Keratinocyte (primary cell): ENCODE measurements around the gene IGFL2. TPM values are rescaled to one million over a fixed set of nuclear protein-coding genes. Genes with fewer than 3 reads are reported as not detected.

ENCODE experiments used
- DNase-seq: peaks from one replicate; pipeline ENCODE4 v3.0.0-alpha.2; 2011; ENCODE audit warnings: low read depth, missing footprints, low spot score
- FAIRE-seq: peaks from 2 replicates; lab custom pipeline; 2011; peaks lifted over from hg19 to GRCh38; lab: Jason Lieb, UNC
- H2AFZ ChIP-seq: 2 replicates; pipeline ENCODE4 v1.6.0; 2012; ENCODE audit warnings: low read length, control low read depth, inconsistent platforms; ENCODE audit not compliant: control insufficient read depth
- H3K27ac ChIP-seq: 2 replicates; pipeline ENCODE4 v1.5.1; 2011; ENCODE audit warnings: low read length; ENCODE audit not compliant: control insufficient read depth, insufficient read depth
- H3K27me3 ChIP-seq: 3 replicates; pipeline ENCODE4 v1.6.0; 2011; ENCODE audit warnings: low read length; ENCODE audit not compliant: control insufficient read depth, insufficient read depth; ENCODE audit errors: extremely low read depth
- H3K36me3 ChIP-seq, 2 experiments: 2 replicates in 1 of 2; 3 replicates in 1 of 2; pipeline ENCODE4 v1.5.1; 2011; ENCODE audit warnings: low read length in 2 of 2, mild to moderate bottlenecking in 1 of 2; ENCODE audit not compliant: control insufficient read depth in 2 of 2, insufficient read depth in 2 of 2; ENCODE audit errors: extremely low read depth in 1 of 2
- H3K4me1 ChIP-seq: 3 replicates; pipeline ENCODE4 v1.5.1; 2011; ENCODE audit warnings: low read length; ENCODE audit not compliant: control insufficient read depth, insufficient read depth; ENCODE audit errors: extremely low read depth
- H3K4me2 ChIP-seq: 3 replicates; pipeline ENCODE4 v1.6.0; 2011; ENCODE audit warnings: low read depth, low read length; ENCODE audit not compliant: control insufficient read depth, insufficient read depth; ENCODE audit errors: extremely low read depth
- H3K4me3 ChIP-seq, 3 experiments: fragments of 200-600 bp in 1 of 3; sonication (generic) in 1 of 3; 2 replicates in 2 of 3; 3 replicates in 1 of 3; pipeline ENCODE4 v1.5.1; 2011 to 2016; ENCODE audit warnings: low read length in 3 of 3, mild to moderate bottlenecking in 3 of 3, control low read depth in 2 of 3, inconsistent platforms in 1 of 3, low read depth in 1 of 3, mixed read lengths in 1 of 3, mixed run types in 1 of 3, moderate library complexity in 1 of 3; ENCODE audit not compliant: control insufficient read depth in 2 of 3, insufficient read depth in 2 of 3; ENCODE audit errors: extremely low read depth in 1 of 3
- H3K79me2 ChIP-seq: 2 replicates; pipeline ENCODE4 v1.6.0; 2012; ENCODE audit warnings: low read length; ENCODE audit not compliant: control insufficient read depth, insufficient read depth
- H3K9ac ChIP-seq: 3 replicates; pipeline ENCODE4 v1.6.0; 2011; ENCODE audit warnings: low read length; ENCODE audit not compliant: control insufficient read depth, insufficient read depth; ENCODE audit errors: extremely low read depth
- H3K9me1 ChIP-seq: 3 replicates; pipeline ENCODE4 v1.6.0; 2011; ENCODE audit warnings: low read length; ENCODE audit not compliant: control insufficient read depth, insufficient read depth; ENCODE audit errors: extremely low read depth
- H3K9me3 ChIP-seq: 2 replicates; pipeline ENCODE4 v1.5.1; 2012; ENCODE audit warnings: low read depth, low read length; ENCODE audit not compliant: control insufficient read depth
- H4K20me1 ChIP-seq: 3 replicates; pipeline ENCODE4 v1.6.0; 2011; ENCODE audit warnings: low read length; ENCODE audit not compliant: control insufficient read depth, insufficient read depth; ENCODE audit errors: extremely low read depth
- CTCF ChIP-seq, 3 experiments: IDR thresholded peaks in 1 of 3; conservative IDR thresholded peaks in 1 of 3; optimal IDR thresholded peaks in 1 of 3; 2 replicates in 2 of 3; 3 replicates in 1 of 3; pipeline versions ENCODE3 to v1.5.1; 2011; ENCODE audit warnings: low read length in 3 of 3, mild to moderate bottlenecking in 3 of 3, moderate library complexity in 2 of 3, control low read depth in 1 of 3, inconsistent platforms in 1 of 3; ENCODE audit not compliant: insufficient read depth in 2 of 3; ENCODE audit errors: extremely low read depth in 1 of 3
- EZH2 ChIP-seq: IDR thresholded peaks from one replicate; pipeline ENCODE4 v1.6.1; 2012; ENCODE audit warnings: inconsistent platforms, mild to moderate bottlenecking, low read length, moderate library complexity
- dilution Hi-C: fragments of 300-500 bp; cut with MboI; formaldehyde crosslinking; loops from one replicate; pipeline ENCODE4 v1.7.0; 2020; ENCODE audit warnings: low sequenced_read_pairs; ENCODE audit not compliant: extremely low pct_ligation_motif_present
- polyA plus RNA-seq, 5 experiments: library from polyadenylated mRNA; depleted of rRNA in 3 of 5; stranded (reverse) in 3 of 5; stranded (forward) in 1 of 5; unstranded in 1 of 5; fragments of >200 nt; gene quantifications; 1 replicate in 1 of 5; 2 replicates in 3 of 5; 3 replicates in 1 of 5; pipeline versions ENCODE4 v1.2.1 to v1.2.3, GENCODE V29; 2011 to 2012; ENCODE audit warnings: missing spikeins in 2 of 5, low read depth in 1 of 5, low replicate concordance in 1 of 5

IGFL2 gene
- polyA plus RNA-seq, 1 donor (not counting 4 experiments of a cell fraction or from before 2014, with no cell fraction given): 7.1 TPM

- Histone ChIP-seq H3K9ac (no peak overlapping the region), H3K4me2 (no peak overlapping the region), H3K79me2 (no peaks in the 10 kb centered on the region), H2AFZ (no peak overlapping the region), H3K9me1 (no peaks in the 10 kb centered on the region), H3K9me3 (no peaks in the 10 kb centered on the region), H4K20me1 (no peaks in the 10 kb centered on the region), H3K27me3 (no peaks in the 10 kb centered on the region), H3K36me3 (peaks cover 0 to 1% of the 10 kb centered on the region in 2 experiments), H3K27ac (no peak overlapping the region), H3K4me3 (no peak overlapping the region), H3K4me1 (peaks cover 53% of the 10 kb centered on the region)
- dilution Hi-C loops: no loop called here
- TF ChIP-seq EZH2: no peak
- no peak for TF ChIP-seq CTCF (optimal IDR thresholded peaks at IDR 0.05 in 1 of 3, IDR thresholded peaks at IDR 0.05 in 1 of 3, conservative IDR thresholded peaks at IDR 0.05 in 1 of 3; ENCODE audit: extremely low read depth in 1 of 3, insufficient read depth in 2 of 3, low read length in 3 of 3)
- FAIRE-seq (no peak), DNase-seq (no peak)
Observed at GRCh38 chr19:46204008-46204407, 56.0 kb downstream of the IGFL2 start.

GRCh38 chr19:46205183-46205984 is 57.3 kb downstream of the IGFL2 start:
- H3K4me2 ChIP-seq: peak overlapping the region; percentile 46
- DNase-seq (no peak), FAIRE-seq (no peak)
- H3K9ac ChIP-seq: no peak overlapping the region
- dilution Hi-C loops: no loop called here
- no peak overlapping the region for H3K4me3 ChIP-seq
- peaks cover 58% of the 10 kb centered on the region for H3K4me1 ChIP-seq
- no peaks in the 10 kb centered on the region for H3K9me3 ChIP-seq
- TF ChIP-seq CTCF (optimal IDR thresholded peaks at IDR 0.05 in 1 of 3, IDR thresholded peaks at IDR 0.05 in 1 of 3, conservative IDR thresholded peaks at IDR 0.05 in 1 of 3; ENCODE audit: extremely low read depth in 1 of 3, insufficient read depth in 2 of 3, low read length in 3 of 3) (no peak), EZH2 (no peak)
- H3K27me3 ChIP-seq: no peaks in the 10 kb centered on the region
- H3K9me1 ChIP-seq: no peaks in the 10 kb centered on the region
- H4K20me1 ChIP-seq: no peaks in the 10 kb centered on the region
- peaks cover 0 to 1% of the 10 kb centered on the region in 2 experiments for H3K36me3 ChIP-seq
- H3K27ac ChIP-seq: peak overlapping the region; percentile 17
- no peak overlapping the region for H2AFZ ChIP-seq
- H3K79me2 ChIP-seq: no peaks in the 10 kb centered on the region
